GM13976 (cell line): ENCODE results near the gene ENOX1.

Experiments used
- DNase-seq: peaks from one replicate; pipeline ENCODE4 v3.0.0; 2012; ENCODE audit warnings: low spot score
- in situ Hi-C: fragments of 300-500 bp; cut with MboI; formaldehyde crosslinking; loops from one replicate; pipeline ENCODE4 v1.12.0; 2022; ENCODE audit warnings: low sequenced_read_pairs, mixed read lengths, inconsistent platforms; ENCODE audit not compliant: unreplicated experiment
- TF ChIP-seq, protein P1 (sequence below): IDR thresholded peaks from 2 replicates; pipeline ENCODE4 v1.5.1; 2012; ENCODE audit warnings: borderline replicate concordance, mild to moderate bottlenecking; ENCODE audit not compliant: insufficient read depth; ENCODE audit errors: extremely low read depth, missing control alignments, control extremely low read depth

The ENOX1 gene

DNA sequence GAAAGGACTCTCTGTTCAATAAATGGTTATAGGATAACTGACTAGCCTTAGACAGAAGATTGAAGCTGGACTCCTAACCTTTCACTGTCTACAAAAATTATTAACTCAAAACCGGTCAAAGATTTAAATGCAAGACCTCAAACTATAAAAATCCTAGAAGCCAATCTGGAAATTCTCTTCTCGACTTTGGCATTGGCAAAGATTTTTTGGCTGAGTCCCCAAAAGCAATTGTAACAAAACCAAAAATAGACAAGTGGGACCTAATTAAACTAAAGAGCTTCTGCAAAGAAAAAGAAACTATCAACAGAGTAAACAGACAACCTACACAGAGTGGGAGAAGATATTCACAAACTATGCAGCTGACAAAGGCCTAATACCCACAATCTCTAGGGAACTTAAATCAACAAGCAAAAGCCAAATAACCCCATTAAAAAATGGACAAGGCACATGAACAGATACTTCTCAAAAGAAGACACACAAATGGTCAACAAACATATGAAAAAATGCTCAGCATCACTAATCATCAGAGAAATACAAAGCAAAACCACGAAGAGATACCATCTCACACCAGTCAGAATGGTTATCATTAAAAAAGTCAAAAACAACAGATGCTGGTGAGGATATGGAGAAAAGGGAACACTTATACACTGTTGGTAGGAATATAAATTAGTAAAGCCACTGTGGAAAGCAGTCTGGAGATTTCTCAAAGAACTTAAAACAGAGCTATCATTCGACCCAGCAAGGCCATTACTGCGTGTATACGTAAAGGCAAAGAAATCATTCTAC lies 497.1 kb downstream of the ENOX1 start:
- TF ChIP-seq, protein P1, sequence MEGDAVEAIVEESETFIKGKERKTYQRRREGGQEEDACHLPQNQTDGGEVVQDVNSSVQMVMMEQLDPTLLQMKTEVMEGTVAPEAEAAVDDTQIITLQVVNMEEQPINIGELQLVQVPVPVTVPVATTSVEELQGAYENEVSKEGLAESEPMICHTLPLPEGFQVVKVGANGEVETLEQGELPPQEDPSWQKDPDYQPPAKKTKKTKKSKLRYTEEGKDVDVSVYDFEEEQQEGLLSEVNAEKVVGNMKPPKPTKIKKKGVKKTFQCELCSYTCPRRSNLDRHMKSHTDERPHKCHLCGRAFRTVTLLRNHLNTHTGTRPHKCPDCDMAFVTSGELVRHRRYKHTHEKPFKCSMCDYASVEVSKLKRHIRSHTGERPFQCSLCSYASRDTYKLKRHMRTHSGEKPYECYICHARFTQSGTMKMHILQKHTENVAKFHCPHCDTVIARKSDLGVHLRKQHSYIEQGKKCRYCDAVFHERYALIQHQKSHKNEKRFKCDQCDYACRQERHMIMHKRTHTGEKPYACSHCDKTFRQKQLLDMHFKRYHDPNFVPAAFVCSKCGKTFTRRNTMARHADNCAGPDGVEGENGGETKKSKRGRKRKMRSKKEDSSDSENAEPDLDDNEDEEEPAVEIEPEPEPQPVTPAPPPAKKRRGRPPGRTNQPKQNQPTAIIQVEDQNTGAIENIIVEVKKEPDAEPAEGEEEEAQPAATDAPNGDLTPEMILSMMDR, result no peak
- in situ Hi-C loops, result no loop called here
- no peak for DNase-seq

DNA sequence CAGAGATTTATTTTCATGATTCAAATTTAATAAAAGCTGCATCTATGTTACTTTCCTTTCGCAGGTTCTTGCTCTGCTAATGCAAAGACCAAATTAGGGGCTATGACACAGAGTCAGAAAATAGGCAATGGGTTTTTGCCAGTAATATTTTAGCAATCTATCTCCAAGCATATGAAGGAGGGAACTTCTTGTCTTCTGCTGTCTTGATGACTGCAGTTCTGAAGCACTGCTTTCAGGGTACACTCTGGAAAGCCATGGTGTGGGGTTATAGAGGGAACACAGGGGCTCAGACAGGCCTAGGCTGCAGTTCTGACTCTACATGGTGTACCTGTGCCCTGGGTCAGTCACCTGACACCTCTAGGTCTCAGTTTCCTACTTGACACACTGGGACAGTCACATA lies 500.0 kb downstream of the ENOX1 start:
- DNase-seq, result no peak
- in situ Hi-C loops, result no loop called here
- TF ChIP-seq, protein P1, result no peak

DNA sequence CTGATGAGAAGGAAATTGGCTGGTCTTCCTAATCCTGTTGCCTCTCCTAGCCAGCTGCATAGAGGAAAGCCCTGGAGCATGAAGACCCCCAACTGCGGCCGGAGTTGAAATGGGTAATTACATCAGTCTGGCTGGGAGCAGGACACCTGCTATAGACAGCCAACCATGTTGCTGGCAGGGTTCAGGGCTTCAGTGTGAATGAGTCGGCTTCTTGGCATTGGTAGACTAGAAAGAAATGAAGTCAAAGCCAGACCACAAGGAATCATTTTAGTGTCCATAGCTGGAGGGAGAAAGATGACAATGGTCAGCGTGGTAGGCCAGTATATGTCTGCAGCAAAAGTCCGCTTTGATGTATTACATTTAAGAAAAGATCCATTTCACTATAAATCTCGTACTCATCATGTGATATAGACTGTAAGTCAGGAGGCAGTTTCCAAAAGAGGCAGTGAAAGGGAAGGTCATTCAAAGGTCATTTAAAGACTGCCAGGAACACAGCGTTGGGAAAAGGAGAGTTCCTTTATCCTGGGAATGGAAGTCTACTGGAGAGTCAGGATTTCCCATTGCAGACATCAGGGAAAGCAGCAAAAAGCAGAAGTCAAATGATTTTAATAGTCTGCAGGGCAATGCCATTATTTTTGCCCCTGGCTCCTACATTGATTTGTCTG lies 500.7 kb downstream of the ENOX1 start:
- DNase-seq, result no peak
- TF ChIP-seq, protein P1, result no peak
- in situ Hi-C loops, result no loop called here

DNA sequence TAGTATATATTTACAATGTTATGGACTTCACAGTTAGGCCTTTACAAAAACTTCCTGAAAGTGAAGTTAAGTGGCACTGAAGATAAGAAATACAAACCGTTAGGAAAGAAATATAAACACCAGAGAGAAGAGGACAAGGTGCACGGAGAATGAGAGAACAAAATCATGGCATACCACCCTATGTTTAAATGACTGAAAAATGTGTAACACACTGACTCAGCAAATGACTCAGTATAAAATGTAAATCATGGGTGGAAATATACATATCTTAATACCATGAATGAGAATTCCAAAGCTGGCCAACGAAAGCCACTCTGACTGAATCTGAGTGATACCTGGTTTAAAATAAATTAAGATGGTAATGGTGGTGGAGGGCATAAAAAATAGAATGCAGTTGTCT lies 502.6 kb downstream of the ENOX1 start:
- no peak for DNase-seq
- in situ Hi-C loops, result no loop called here
- TF ChIP-seq, protein P1, result no peak

DNA sequence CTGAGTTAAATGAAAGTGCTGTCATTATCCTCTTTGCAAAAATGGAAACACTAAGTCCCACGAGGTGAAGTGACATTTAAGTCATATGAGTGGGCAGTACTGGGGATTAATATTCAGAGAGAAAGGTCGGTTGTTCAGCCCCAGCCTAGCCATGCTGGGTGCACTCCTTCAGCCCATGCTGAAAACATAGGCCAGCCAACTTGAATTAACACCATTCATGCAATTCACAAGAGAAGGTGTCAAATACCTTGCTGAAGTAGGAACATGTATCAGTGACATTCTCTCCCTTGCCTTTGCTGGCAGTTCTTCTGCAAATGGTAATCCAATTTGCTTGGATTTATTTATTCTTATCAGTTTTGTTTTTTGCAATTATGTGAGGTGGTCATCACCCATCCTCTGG lies 507.1 kb downstream of the ENOX1 start:
- in situ Hi-C loops, result no loop called here
- TF ChIP-seq, protein P1, result no peak
- no peak for DNase-seq

DNA sequence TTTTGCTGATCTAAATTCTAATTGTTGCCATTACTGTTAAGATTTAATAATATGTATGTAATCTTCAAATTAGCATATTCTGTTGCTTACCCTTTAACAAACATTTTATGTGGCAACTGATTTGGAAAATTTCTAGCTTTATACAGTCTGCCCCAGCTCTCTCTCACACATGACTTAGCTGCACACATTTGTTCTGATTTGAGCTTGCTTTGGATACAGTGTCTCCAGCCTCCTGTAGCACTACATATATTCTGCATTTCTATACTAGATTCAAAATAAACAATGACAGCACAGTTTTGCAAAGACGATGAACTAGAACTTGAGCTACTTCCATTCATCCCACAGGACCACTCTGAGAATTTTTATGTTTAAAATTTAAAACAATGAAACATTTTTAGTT lies 508.6 kb downstream of the ENOX1 start:
- in situ Hi-C loops, result no loop called here
- TF ChIP-seq, protein P1, result no peak
- DNase-seq, result no peak
